NCI-H2171 (cell line): ENCODE measurements around the gene DGKH.

Source experiments
- DNase-seq: peaks from one replicate; lab custom pipeline; 2025; lab: John Stamatoyannopoulos, UW

Gene DGKH

GRCh38 chr13:42275506-42275905 lies 227.1 kb downstream of the DGKH start:
- DNase-seq = no peak

- DNase-seq = no peak
These were observed 228.2 kb downstream of the DGKH start for GRCh38 chr13:42276683-42277082.

- no peak for DNase-seq
These were observed 229.3 kb downstream of the DGKH start for GRCh38 chr13:42277618-42278276.

- no peak for DNase-seq
These were observed 230.6 kb downstream of the DGKH start for GRCh38 chr13:42279080-42279479.

GRCh38 chr13:42279986-42280385 lies 231.5 kb downstream of the DGKH start:
- no peak for DNase-seq

GRCh38 chr13:42280537-42280936 lies 232.1 kb downstream of the DGKH start:
- no peak for DNase-seq

GRCh38 chr13:42283574-42283973 lies 235.1 kb downstream of the DGKH start:
- DNase-seq = no peak

- DNase-seq = no peak
These were observed 235.6 kb downstream of the DGKH start for GRCh38 chr13:42284068-42284467.
